Upper lobe of left lung (tissue), 4 donors: Measurements from ENCODE around the gene GAL3ST2.

Experiments
- POLR2A ChIP-seq, 4 donors: fragments of 450-650 bp; IDR thresholded peaks; one replicate each; pipeline ENCODE4 v1.5.1; 2016 to 2017; ENCODE audit warnings: antibody characterized with exemption in 4 of 4, mild to moderate bottlenecking in 2 of 4
- POLR2AphosphoS5 ChIP-seq, 2 donors: sonication (generic); formaldehyde crosslinking; IDR thresholded peaks; one replicate each; pipeline ENCODE4 v1.5.1; 2017; ENCODE audit warnings: antibody characterized with exemption in 2 of 2
- TF ChIP-seq, protein P1 (sequence below), 6 experiments: fragments of 450-650 bp in 4 of 6; fragments of 200-600 bp in 2 of 6; sonication (generic) in 2 of 6; IDR thresholded peaks; one replicate each; pipeline ENCODE4 v1.5.1; 2016 to 2019; ENCODE audit warnings: antibody characterized with exemption in 6 of 6

GRCh38 chr2:241754042-241754441 is 22.6 kb upstream of the GAL3ST2 start:
- TF ChIP-seq POLR2AphosphoS5 (IDR thresholded peaks at IDR 0.05) (no peak), POLR2A (IDR thresholded peaks at IDR 0.05) (no peak)
- TF ChIP-seq, protein P1, sequence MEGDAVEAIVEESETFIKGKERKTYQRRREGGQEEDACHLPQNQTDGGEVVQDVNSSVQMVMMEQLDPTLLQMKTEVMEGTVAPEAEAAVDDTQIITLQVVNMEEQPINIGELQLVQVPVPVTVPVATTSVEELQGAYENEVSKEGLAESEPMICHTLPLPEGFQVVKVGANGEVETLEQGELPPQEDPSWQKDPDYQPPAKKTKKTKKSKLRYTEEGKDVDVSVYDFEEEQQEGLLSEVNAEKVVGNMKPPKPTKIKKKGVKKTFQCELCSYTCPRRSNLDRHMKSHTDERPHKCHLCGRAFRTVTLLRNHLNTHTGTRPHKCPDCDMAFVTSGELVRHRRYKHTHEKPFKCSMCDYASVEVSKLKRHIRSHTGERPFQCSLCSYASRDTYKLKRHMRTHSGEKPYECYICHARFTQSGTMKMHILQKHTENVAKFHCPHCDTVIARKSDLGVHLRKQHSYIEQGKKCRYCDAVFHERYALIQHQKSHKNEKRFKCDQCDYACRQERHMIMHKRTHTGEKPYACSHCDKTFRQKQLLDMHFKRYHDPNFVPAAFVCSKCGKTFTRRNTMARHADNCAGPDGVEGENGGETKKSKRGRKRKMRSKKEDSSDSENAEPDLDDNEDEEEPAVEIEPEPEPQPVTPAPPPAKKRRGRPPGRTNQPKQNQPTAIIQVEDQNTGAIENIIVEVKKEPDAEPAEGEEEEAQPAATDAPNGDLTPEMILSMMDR (IDR thresholded peaks at IDR 0.05), result no peak
